ENCODE results near the gene RASSF1. TPM values are rescaled to one million over a fixed set of nuclear protein-coding genes. Genes with fewer than 3 reads are reported as not detected.
A peak's percentile ranks its signal among the peaks of the same experiment; 100 is the strongest.

The RASSF1 gene
- total and polyA plus RNA-seq, 2 of the 13 experiments (the other 11 are each of a cell fraction or from before 2014, with no cell fraction given), result 10.2 to 27.5 TPM

DNA sequence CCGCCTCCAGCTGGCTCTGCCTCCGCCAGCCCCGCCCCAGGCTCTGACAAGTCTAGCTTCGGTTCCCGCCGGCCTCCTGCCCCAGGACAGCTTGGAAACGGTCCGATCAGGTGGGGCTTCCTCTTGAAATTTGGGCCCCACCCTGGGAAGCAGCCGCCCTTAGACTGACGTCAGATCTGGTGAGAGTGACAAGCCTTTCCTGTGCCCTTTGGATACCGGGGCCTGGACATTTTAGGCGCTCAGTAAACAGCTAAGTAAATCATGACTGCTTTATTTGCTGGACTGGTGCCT is 41.1 kb downstream of the RASSF1 start (continued):
- peak; percentile 5; the same call in 1 of the 2 replicates for TF ChIP-seq POGZ (CRISPR knock-in tag; IDR thresholded peaks at IDR 0.05)
- no peak for TF ChIP-seq CHCHD3 (CRISPR knock-in tag; IDR thresholded peaks at IDR 0.05)
- 0 out of 2 replicates have a peak, but pooled peaks have one; percentile 12 for TF ChIP-seq ZNF790 (CRISPR knock-in tag; IDR thresholded peaks at IDR 0.05; ENCODE audit: borderline replicate concordance)
- no peak for TF ChIP-seq SETDB1 (CRISPR knock-in tag; IDR thresholded peaks at IDR 0.05; ENCODE audit: borderline replicate concordance)
- TF ChIP-seq ZNF331 (CRISPR knock-in tag; IDR thresholded peaks at IDR 0.05), result 0 out of 2 replicates have a peak, but pooled peaks have one; percentile 16
- TF ChIP-seq KDM3A (CRISPR knock-in tag; IDR thresholded peaks at IDR 0.05; ENCODE audit: low read depth), result no peak
- TF ChIP-seq FOXA1 (IDR thresholded peaks at IDR 0.05), result no peak
- peak; percentile 81 for TF ChIP-seq FOXA1 (CRISPR knock-in tag; IDR thresholded peaks at IDR 0.05)
- peak; percentile 70; the same call in 1 of the 2 replicates for TF ChIP-seq ZNF557 (CRISPR knock-in tag; IDR thresholded peaks at IDR 0.05)
- no peak for TF ChIP-seq ESRRA (CRISPR knock-in tag; IDR thresholded peaks at IDR 0.05; ENCODE audit: low read depth)
- TF ChIP-seq, protein P1, sequence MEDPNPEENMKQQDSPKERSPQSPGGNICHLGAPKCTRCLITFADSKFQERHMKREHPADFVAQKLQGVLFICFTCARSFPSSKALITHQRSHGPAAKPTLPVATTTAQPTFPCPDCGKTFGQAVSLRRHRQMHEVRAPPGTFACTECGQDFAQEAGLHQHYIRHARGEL (CRISPR knock-in tag; IDR thresholded peaks at IDR 0.05), result no peak
- TF ChIP-seq NCOA5 (CRISPR knock-in tag; IDR thresholded peaks at IDR 0.05), result 0 out of 2 replicates have a peak, but pooled peaks have one; percentile 14
- 0 out of 2 replicates have a peak, but pooled peaks have one; percentile 15 for TF ChIP-seq ISL2 (CRISPR knock-in tag; IDR thresholded peaks at IDR 0.05)
- TF ChIP-seq CHD2 (IDR thresholded peaks at IDR 0.05; ENCODE audit: low read depth, low read length), result no peak
- no peak for TF ChIP-seq MATR3 (CRISPR knock-in tag; IDR thresholded peaks at IDR 0.05)
- peak; percentile 52 for TF ChIP-seq MED8 (CRISPR knock-in tag; IDR thresholded peaks at IDR 0.05; ENCODE audit: insufficient replicate concordance)
- no peak for TF ChIP-seq ZNF441 (CRISPR knock-in tag; IDR thresholded peaks at IDR 0.05; ENCODE audit: borderline replicate concordance)
- peak; percentile 82 for TF ChIP-seq ATF1 (CRISPR knock-in tag; IDR thresholded peaks at IDR 0.05)
- TF ChIP-seq, protein P2, sequence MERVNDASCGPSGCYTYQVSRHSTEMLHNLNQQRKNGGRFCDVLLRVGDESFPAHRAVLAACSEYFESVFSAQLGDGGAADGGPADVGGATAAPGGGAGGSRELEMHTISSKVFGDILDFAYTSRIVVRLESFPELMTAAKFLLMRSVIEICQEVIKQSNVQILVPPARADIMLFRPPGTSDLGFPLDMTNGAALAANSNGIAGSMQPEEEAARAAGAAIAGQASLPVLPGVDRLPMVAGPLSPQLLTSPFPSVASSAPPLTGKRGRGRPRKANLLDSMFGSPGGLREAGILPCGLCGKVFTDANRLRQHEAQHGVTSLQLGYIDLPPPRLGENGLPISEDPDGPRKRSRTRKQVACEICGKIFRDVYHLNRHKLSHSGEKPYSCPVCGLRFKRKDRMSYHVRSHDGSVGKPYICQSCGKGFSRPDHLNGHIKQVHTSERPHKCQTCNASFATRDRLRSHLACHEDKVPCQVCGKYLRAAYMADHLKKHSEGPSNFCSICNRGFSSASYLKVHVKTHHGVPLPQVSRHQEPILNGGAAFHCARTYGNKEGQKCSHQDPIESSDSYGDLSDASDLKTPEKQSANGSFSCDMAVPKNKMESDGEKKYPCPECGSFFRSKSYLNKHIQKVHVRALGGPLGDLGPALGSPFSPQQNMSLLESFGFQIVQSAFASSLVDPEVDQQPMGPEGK (CRISPR knock-in tag; IDR thresholded peaks at IDR 0.05), result peak; percentile 96
- TF ChIP-seq HDAC6 (IDR thresholded peaks at IDR 0.05; ENCODE audit: low read depth, low read length), result no peak
- TF ChIP-seq YEATS4 (CRISPR knock-in tag; IDR thresholded peaks at IDR 0.05; ENCODE audit: borderline replicate concordance), result no peak; the same call in 1 of the 2 replicates
- TF ChIP-seq, protein P3, sequence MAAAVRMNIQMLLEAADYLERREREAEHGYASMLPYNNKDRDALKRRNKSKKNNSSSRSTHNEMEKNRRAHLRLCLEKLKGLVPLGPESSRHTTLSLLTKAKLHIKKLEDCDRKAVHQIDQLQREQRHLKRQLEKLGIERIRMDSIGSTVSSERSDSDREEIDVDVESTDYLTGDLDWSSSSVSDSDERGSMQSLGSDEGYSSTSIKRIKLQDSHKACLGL (CRISPR knock-in tag; IDR thresholded peaks at IDR 0.05), result no peak
- TF ChIP-seq, protein P4, sequence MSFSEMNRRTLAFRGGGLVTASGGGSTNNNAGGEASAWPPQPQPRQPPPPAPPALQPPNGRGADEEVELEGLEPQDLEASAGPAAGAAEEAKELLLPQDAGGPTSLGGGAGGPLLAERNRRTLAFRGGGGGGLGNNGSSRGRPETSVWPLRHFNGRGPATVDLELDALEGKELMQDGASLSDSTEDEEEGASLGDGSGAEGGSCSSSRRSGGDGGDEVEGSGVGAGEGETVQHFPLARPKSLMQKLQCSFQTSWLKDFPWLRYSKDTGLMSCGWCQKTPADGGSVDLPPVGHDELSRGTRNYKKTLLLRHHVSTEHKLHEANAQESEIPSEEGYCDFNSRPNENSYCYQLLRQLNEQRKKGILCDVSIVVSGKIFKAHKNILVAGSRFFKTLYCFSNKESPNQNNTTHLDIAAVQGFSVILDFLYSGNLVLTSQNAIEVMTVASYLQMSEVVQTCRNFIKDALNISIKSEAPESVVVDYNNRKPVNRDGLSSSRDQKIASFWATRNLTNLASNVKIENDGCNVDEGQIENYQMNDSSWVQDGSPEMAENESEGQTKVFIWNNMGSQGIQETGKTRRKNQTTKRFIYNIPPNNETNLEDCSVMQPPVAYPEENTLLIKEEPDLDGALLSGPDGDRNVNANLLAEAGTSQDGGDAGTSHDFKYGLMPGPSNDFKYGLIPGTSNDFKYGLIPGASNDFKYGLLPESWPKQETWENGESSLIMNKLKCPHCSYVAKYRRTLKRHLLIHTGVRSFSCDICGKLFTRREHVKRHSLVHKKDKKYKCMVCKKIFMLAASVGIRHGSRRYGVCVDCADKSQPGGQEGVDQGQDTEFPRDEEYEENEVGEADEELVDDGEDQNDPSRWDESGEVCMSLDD (CRISPR knock-in tag; IDR thresholded peaks at IDR 0.05; ENCODE audit: borderline replicate concordance), result peak; percentile 38; the same call in 1 of the 2 replicates
- peak; percentile 53; the same call in 1 of the 2 replicates for TF ChIP-seq HOXA3 (CRISPR knock-in tag; IDR thresholded peaks at IDR 0.05)
- TF ChIP-seq ARNT2 (CRISPR knock-in tag; IDR thresholded peaks at IDR 0.05; ENCODE audit: low read depth), result no peak
- TF ChIP-seq ZNF782 (CRISPR knock-in tag; IDR thresholded peaks at IDR 0.05; ENCODE audit: borderline replicate concordance), result no peak; the same call in 1 of the 2 replicates
- TF ChIP-seq JUNB (CRISPR knock-in tag; IDR thresholded peaks at IDR 0.05; ENCODE audit: borderline replicate concordance), result no peak; the same call in 1 of the 2 replicates
- TF ChIP-seq ZNF570 (CRISPR knock-in tag; IDR thresholded peaks at IDR 0.05; ENCODE audit: borderline replicate concordance), result no peak
- no peak for TF ChIP-seq ZNF644 (CRISPR knock-in tag; IDR thresholded peaks at IDR 0.05; ENCODE audit: low read depth)
